ENCODE results near the gene BIN1. TPM values are rescaled to one million over a fixed set of nuclear protein-coding genes. Genes with fewer than 3 reads are reported as not detected.

Gene BIN1
- total RNA-seq, 1 donor from 2014 or later: 99.0 TPM

DNA sequence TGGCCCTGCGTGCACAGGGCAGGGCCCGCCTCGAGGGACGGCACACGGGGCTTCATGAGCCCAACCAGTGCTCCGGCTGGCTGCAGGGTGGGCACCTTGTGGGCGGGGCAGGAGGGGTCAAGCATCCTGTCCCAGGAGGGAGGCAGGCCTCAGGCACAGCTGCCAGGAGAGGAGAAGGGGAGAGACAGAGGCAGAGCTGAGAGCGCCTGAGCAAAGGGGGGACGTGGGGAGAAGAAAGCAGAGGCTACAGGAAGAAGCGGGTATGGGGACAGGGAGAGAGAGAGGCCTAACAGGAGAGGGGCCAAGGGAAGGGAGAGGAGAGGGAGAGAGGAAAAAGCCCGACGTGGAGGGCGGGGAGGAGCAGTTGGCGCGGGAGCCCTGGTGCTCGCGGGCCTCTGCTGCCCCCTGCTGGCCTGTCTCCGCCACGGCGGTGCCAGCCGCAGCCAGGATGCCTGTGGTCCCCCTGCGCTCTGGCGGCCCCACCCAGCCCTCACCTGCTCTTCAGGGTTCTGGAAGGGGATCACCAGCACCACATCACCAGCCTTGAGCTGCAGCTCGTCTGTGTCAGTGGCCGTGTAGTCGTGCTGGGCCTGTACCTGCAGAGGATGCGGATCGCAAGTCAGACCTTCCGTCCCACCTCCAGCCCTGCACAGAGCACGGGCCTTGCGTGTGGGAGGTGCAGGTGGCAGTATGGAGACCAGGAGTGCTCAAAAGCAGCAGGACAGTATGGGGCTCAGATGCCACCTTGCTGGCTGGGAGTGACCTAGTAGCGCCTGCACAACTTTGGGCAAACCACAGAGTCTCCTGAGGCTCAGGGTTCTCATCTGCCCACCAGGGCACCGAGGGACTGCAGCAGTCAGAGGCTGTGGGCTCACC is 56.8 kb downstream of the BIN1 start:
- DNase-seq (ENCODE audit: low read depth): no peak
- TF ChIP-seq, protein P1, sequence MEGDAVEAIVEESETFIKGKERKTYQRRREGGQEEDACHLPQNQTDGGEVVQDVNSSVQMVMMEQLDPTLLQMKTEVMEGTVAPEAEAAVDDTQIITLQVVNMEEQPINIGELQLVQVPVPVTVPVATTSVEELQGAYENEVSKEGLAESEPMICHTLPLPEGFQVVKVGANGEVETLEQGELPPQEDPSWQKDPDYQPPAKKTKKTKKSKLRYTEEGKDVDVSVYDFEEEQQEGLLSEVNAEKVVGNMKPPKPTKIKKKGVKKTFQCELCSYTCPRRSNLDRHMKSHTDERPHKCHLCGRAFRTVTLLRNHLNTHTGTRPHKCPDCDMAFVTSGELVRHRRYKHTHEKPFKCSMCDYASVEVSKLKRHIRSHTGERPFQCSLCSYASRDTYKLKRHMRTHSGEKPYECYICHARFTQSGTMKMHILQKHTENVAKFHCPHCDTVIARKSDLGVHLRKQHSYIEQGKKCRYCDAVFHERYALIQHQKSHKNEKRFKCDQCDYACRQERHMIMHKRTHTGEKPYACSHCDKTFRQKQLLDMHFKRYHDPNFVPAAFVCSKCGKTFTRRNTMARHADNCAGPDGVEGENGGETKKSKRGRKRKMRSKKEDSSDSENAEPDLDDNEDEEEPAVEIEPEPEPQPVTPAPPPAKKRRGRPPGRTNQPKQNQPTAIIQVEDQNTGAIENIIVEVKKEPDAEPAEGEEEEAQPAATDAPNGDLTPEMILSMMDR (conservative IDR thresholded peaks at IDR 0.05; ENCODE audit: low read depth, low read length): peak; percentile 73

DNA sequence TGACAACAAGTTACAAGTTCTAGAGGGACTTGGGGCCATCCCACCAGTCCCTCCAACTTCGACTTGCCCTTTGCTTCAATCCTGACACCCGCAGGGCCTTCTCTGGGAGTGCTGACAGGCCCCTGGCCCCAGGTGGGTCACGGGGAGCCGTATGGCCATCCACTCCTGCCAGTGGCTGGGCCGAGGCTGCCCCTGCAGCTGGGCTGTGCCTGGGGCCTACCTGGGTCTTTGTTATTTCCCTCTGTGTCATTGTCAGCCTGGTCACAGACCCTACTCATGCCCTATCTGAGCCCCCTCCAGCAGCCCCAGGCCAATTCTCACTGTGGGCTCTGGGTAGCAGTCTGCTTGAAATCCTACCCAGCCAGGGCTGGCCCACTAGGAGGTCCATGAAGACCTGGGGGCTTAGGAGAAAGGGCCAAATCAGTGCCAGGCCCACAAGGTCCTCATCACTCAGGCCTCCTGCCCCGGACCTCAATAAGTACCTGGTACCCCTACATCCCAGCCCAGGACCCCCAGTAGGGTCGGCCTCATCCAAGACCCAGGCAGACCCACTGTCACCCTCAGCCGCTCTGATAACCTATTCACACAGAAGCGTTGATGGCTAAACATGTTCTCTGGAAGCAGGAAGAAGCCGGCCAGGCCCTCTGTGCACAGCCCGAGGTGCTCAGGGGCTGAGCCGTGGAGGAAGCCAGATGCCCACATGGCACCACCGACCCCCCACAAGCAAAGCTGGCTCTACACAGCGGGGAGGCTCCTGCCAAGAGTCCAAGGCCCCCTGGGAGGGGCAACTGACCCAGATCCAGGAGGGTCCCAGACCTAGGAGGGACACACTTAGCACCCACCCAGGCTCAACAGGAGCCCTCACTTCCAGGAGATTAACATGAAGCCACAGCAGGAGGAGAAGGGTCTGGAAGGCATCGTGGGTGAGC is 57.7 kb downstream of the BIN1 start:
- H3K4me3 ChIP-seq (ENCODE audit: low read depth, low read length): no peak overlapping the region
- no peak for DNase-seq (ENCODE audit: low read depth)
- TF ChIP-seq, protein P1 (conservative IDR thresholded peaks at IDR 0.05; ENCODE audit: low read depth, low read length): no peak

More for the DNA sequence above, 56.8 kb downstream of the BIN1 start:
- no peak overlapping the region for H3K4me3 ChIP-seq (ENCODE audit: low read depth, low read length)

DNA sequence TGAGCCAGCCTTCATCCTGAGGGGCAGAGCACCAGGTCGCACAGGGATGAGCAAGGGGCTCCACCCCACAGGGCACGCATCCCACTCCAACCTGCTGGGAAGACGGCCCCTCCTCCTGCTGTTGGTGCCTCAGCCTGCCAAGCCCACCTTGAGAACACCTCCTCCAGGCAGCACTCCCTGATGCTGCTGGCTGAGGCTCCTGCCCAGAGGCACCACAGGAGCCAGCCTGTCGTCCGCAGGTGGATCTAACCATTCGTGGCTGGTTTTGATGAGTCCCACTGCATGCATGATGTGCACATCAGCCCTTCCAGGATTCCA is 58.4 kb downstream of the BIN1 start:
- TF ChIP-seq, protein P1 (conservative IDR thresholded peaks at IDR 0.05; ENCODE audit: low read depth, low read length): no peak
- H3K4me3 ChIP-seq (ENCODE audit: low read depth, low read length): no peak overlapping the region
- DNase-seq (ENCODE audit: low read depth): no peak

DNA sequence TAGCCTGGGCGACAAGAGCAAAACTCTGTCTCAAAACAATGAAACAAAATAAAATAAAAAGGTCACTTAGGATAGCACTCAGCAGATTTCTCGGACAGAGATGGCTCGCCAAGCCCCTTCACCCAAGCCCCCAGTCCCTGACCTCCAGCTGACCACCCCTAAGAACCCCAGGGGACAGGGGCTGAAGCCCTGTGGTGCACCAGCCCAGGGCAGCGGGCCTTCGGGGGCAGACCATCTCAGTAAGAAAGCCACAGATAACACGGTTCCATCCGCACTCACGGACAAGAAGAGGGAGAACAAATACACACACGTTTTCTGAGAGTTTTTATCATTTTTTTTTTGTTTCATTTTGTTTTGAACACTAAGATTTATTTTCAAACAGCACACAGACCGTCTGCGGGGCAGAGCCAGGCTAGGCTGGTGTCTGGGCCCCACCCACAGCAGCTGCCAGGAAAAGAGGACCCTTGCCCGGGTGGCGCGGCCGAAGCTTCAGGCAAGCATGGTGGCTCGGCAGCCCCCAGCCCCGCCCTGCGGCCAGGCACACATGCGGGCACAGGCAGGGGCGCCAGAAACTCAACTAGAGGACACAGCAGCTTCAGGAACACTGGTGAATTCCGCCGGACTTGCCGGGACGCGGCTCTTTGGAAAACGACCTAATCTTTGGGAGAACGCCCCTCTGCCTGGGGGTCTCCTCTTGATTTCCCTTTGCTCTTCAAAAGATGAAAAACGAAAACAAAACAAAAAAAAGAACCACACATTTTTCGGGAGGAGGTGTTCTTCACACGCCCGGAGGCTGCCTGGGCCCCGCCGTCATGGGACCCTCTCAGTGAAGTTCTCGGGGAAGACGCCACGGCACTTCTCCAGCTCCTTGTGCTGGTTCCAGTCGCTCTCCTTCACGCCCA is 59.0 kb downstream of the BIN1 start:
- no peak overlapping the region for H3K4me3 ChIP-seq (ENCODE audit: low read depth, low read length)
- TF ChIP-seq, protein P1 (conservative IDR thresholded peaks at IDR 0.05; ENCODE audit: low read depth, low read length): no peak
- no peak for DNase-seq (ENCODE audit: low read depth)

DNA sequence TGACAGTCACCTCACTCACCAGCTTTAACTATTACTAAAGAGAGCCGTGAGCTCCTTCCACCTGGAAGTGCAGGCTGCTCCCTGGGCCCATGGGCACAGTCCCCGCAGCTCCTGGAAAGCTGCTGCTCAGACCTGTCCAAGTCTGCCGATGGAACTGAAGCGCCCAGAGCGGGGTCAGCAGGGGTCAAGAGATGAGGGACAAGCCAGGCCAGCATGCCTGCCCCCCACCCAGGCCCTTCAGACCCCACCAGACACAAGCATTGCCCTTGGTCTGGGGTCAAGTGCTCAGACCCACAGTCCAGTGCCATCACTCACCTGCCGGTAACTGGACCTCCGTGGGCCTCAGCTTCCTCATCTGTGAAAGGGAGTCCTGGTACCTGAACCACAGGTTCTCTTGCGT is 59.9 kb downstream of the BIN1 start:
- TF ChIP-seq, protein P1 (conservative IDR thresholded peaks at IDR 0.05; ENCODE audit: low read depth, low read length): no peak
- no peak overlapping the region for H3K4me3 ChIP-seq (ENCODE audit: low read depth, low read length)
- no peak for DNase-seq (ENCODE audit: low read depth)

DNA sequence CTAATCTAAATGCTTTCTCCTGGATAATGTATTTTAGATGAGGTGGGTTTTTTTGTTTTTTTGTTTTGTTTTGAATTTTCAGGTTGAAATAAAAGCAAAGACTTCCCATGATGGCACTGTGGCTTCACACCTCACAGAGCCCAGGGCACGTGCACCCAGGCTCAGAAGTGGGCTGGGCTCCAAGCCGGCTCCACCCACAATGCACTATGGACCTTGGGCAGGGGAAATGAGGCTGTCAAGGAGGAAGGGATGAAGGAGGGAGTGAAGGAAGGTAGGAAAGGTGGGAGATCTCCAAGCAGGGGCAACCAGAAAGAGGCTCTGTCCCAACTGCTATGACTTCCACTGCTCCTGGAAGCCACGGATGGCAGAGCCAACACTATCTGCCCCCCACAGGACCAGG is 60.4 kb downstream of the BIN1 start:
- TF ChIP-seq, protein P1 (conservative IDR thresholded peaks at IDR 0.05; ENCODE audit: low read depth, low read length): no peak
- DNase-seq (ENCODE audit: low read depth): no peak
- no peak overlapping the region for H3K4me3 ChIP-seq (ENCODE audit: low read depth, low read length)
